Measurements from ENCODE around the gene CACNA1C.

- TF ChIP-seq POLR2A (IDR thresholded peaks at IDR 0.05) (no peak), CTCF (IDR thresholded peaks at IDR 0.05) (no peak)
Measured at GRCh38 chr12:2378835-2379330, 326.1 kb downstream of the CACNA1C start.

Data from esophagus squamous epithelium (tissue), 4 donors.